ENCODE measurements around the gene GNA12. TPM values are rescaled to one million over a fixed set of nuclear protein-coding genes. Genes with fewer than 3 reads are reported as not detected.

GNA12 gene
- 10 to 100 TPM; 19.1 to 21.4 TPM for total RNA-seq

GRCh38 chr7:2844153-2845033 lies at the start of gene GNA12:
Gene GNA12, minus strand, starts transcription at chr7:2844308. Its CDS starts 147 bp downstream, at chr7:2844161.
- POLR2A ChIA-PET = no interaction called here
- CTCF ChIA-PET = interaction anchor here (1.0 kb wide), 1 partner anchor 20 kb away, joined by 3 read pairs; no protein-coding TSS in a partner anchor

- POLR2A ChIA-PET = interaction anchor here (0.5 to 2.0 kb wide), 2 partner anchors 149 to 553 kb away, joined by 5 to 7 read pairs; no protein-coding TSS in a partner anchor
- CTCF ChIA-PET = interaction anchor here (0.6 to 1.8 kb wide), 6 partner anchors 29 to 261 kb away, joined by 3 to 6 read pairs (median 4); no protein-coding TSS in a partner anchor
Measured at GRCh38 chr7:2893411-2893861, 49.3 kb upstream of the GNA12 start.

- POLR2A ChIA-PET = no interaction called here
- CTCF ChIA-PET = interaction anchor here (0.7 to 1.7 kb wide), 2 partner anchors 28 to 194 kb away, joined by 3 to 6 read pairs; no protein-coding TSS in a partner anchor
Measured at GRCh38 chr7:2892549-2892948, 48.4 kb upstream of the GNA12 start.

- POLR2A ChIA-PET = interaction anchor here (0.7 kb wide), 1 partner anchor 267 kb away, joined by 8 read pairs; no protein-coding TSS in a partner anchor
- CTCF ChIA-PET = interaction anchor here (1.1 to 2.2 kb wide), 6 partner anchors 20 to 267 kb away, joined by 3 to 14 read pairs (median 4); no protein-coding TSS in a partner anchor
Measured at GRCh38 chr7:2887816-2888215, 43.7 kb upstream of the GNA12 start.

- POLR2A ChIA-PET = no interaction called here
- CTCF ChIA-PET = interaction anchor here (0.7 to 2.2 kb wide), 9 partner anchors 12 to 270 kb away, joined by 3 to 14 read pairs (median 3); no protein-coding TSS in a partner anchor
Measured at GRCh38 chr7:2886900-2887299, 42.8 kb upstream of the GNA12 start.

GRCh38 chr7:2886391-2886790 lies 42.3 kb upstream of the GNA12 start:
- POLR2A ChIA-PET = no interaction called here
- CTCF ChIA-PET = interaction anchor here (0.7 to 2.2 kb wide), 7 partner anchors 11 to 270 kb away, joined by 3 to 14 read pairs (median 3); no protein-coding TSS in a partner anchor

- CTCF ChIA-PET = interaction anchor here (1.0 kb wide), 1 partner anchor 20 kb away, joined by 3 read pairs; no protein-coding TSS in a partner anchor
- POLR2A ChIA-PET = no interaction called here
Measured at GRCh38 chr7:2884161-2884560, 40.1 kb upstream of the GNA12 start.

- ChIA-PET CTCF (no interaction called here), POLR2A (no interaction called here)
Measured at GRCh38 chr7:2883101-2883500, 39.0 kb upstream of the GNA12 start.

- ChIA-PET POLR2A (no interaction called here), CTCF (no interaction called here)
Measured at GRCh38 chr7:2882111-2882510, 38.0 kb upstream of the GNA12 start.

- POLR2A ChIA-PET = no interaction called here
- CTCF ChIA-PET = interaction anchor here (0.6 kb wide), 1 partner anchor 122 kb away, joined by 3 read pairs; no protein-coding TSS in a partner anchor
Measured at GRCh38 chr7:2880874-2881533, 36.9 kb upstream of the GNA12 start.

GRCh38 chr7:2880051-2880450 lies 35.9 kb upstream of the GNA12 start:
- ChIA-PET POLR2A (no interaction called here), CTCF (no interaction called here)

- CTCF ChIA-PET = no interaction called here
- POLR2A ChIA-PET = no interaction called here
Measured at GRCh38 chr7:2879354-2879753, 35.2 kb upstream of the GNA12 start.

- ChIA-PET POLR2A (no interaction called here), CTCF (interaction anchor here (1.2 kb wide), 1 partner anchor 13 kb away, joined by 4 read pairs; no protein-coding TSS in a partner anchor)
Measured at GRCh38 chr7:2878306-2878705, 34.2 kb upstream of the GNA12 start.

GRCh38 chr7:2876031-2876731 lies 32.1 kb upstream of the GNA12 start:
- CTCF ChIA-PET = no interaction called here
- POLR2A ChIA-PET = no interaction called here

- CTCF ChIA-PET = interaction anchor here (1.5 kb wide), 1 partner anchor 9 kb away, joined by 5 read pairs; no protein-coding TSS in a partner anchor
- POLR2A ChIA-PET = no interaction called here
Measured at GRCh38 chr7:2873686-2874551, 29.8 kb upstream of the GNA12 start.

- CTCF ChIA-PET = no interaction called here
- POLR2A ChIA-PET = no interaction called here
Measured at GRCh38 chr7:2873146-2873545, 29.0 kb upstream of the GNA12 start.

GRCh38 chr7:2872296-2872874 lies 28.3 kb upstream of the GNA12 start:
- ChIA-PET CTCF (no interaction called here), POLR2A (no interaction called here)

GRCh38 chr7:2870471-2870931 lies 26.4 kb upstream of the GNA12 start:
- POLR2A ChIA-PET = interaction anchor here (0.7 kb wide), 1 partner anchor 19 kb away, joined by 3 read pairs; no protein-coding TSS in a partner anchor
- CTCF ChIA-PET = no interaction called here
